Stimulated activated memory B cell treated with anti-CD40 and anti-IgM and Interleukin-4, amounts not matched to agents 10 μg/mL and 1 μg/mL and 100 μg/mL, for 72 hours (primary cell): Measurements from ENCODE around the gene OR51B6.
"Not testable (repeated sequence)": the region's sequence is repeated elsewhere in the genome, so short reads cannot be mapped to it uniquely, and the experiment has no call there.

Source experiments
- ATAC-seq: fragments of 150-1000 bp; cut with Tn5 transposase; 2 replicates; pipeline ENCODE4 v1.10.0; 2021
- H3K27ac Mint-ChIP-seq: one replicate; pipeline ENCODE4 v1.8.0; 2022; ENCODE audit warnings: mild to moderate bottlenecking, mixed read lengths
- H3K27me3 Mint-ChIP-seq: one replicate; pipeline ENCODE4 v1.8.0; 2022; ENCODE audit warnings: mixed read lengths
- H3K36me3 Mint-ChIP-seq: one replicate; pipeline ENCODE4 v1.8.0; 2022; ENCODE audit warnings: mixed read lengths
- H3K4me1 Mint-ChIP-seq: one replicate; pipeline ENCODE4 v1.8.0; 2022; ENCODE audit warnings: mixed read lengths
- H3K4me3 Mint-ChIP-seq: one replicate; pipeline ENCODE4 v1.8.0; 2022; ENCODE audit warnings: mild to moderate bottlenecking, moderate library complexity, mixed read lengths
- H3K9me3 Mint-ChIP-seq: one replicate; pipeline ENCODE4 v1.8.0; 2022; ENCODE audit warnings: mixed read lengths

OR51B6 gene

DNA sequence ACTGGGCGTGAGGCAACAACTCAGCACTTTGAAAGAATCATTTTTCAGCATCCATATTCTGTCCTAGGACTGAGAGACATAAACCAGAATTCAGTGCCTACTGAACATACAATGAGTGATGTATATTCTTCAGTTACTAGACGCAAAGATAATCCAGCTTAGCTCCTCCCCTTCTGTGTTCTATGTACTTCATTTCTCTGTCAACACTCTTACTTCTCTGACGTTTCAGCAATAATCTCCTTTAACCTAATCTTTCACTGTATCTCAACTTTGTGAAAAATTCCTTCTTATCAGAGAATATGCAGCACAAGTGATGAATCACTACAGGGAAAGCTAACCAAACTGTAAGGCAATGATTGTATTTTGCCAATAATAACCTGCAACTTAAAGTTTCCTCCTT lies 5.5 kb upstream of the OR51B6 start:
- Mint-ChIP-seq H3K9me3 (no peaks in the 10 kb centered on the region), H3K36me3 (no peaks in the 10 kb centered on the region), H3K27me3 (peaks cover 11% of the 10 kb centered on the region), H3K27ac (no peak overlapping the region), H3K4me3 (no peak overlapping the region), H3K4me1 (no peaks in the 10 kb centered on the region)
- no peak for ATAC-seq

DNA sequence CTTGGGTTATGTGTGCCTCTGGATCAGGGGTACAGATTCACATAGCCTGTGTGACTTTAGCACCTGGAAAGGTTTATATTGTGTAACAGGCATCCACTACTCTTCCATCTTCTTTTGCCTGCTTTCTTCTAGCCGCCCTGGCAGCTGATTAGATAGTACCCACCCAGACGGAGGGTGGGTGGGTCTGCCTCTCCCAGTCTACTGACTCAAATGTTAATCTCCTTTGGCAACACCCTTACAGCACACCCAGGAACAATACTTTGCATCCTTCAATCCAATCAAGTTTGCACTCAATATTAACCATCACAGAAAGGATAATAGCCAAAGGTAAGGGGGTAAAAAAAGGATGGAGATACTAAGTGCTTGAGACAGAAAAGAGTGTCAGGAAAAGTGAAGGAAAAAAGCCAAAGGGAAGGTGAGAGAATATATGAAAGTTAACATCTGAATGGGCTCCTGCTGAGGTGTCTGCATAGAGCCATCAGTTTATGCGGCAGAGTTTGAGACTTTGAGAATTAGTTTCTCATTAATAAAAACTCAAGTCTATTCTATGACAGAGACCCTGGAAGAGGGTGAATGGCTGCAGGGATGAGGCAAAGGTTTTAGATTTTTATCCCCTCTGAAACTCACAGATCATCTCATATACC lies 2.6 kb upstream of the OR51B6 start:
- Mint-ChIP-seq H3K27ac (no peak overlapping the region), H3K36me3 (no peaks in the 10 kb centered on the region), H3K27me3 (peaks cover 11% of the 10 kb centered on the region), H3K9me3 (no peaks in the 10 kb centered on the region), H3K4me3 (no peak overlapping the region), H3K4me1 (no peaks in the 10 kb centered on the region)
- ATAC-seq: no peak

DNA sequence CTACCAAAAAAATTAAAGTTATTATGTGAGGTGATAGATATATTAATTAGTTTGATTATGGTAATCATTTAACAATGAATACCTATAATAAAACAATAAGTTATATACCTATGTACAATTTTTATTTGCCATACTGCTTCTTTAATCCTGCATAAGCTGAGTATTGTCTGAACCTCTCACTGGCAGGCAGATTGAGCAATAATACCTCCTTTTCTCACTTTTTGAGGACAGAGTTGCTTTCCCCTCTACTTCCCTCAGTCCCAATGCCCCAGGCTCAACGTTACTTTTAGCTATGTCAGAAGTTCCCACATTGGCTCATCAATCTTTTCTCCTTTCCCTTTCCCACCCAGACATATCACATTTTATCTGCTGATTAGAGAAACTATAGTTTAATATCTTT lies 1.8 kb upstream of the OR51B6 start:
- H3K27ac Mint-ChIP-seq: no peak overlapping the region
- H3K4me3 Mint-ChIP-seq: no peak overlapping the region
- H3K36me3 Mint-ChIP-seq: no peaks in the 10 kb centered on the region
- peaks cover 11% of the 10 kb centered on the region for H3K27me3 Mint-ChIP-seq
- no peaks in the 10 kb centered on the region for H3K9me3 Mint-ChIP-seq
- no peaks in the 10 kb centered on the region for H3K4me1 Mint-ChIP-seq
- no peak for ATAC-seq

DNA sequence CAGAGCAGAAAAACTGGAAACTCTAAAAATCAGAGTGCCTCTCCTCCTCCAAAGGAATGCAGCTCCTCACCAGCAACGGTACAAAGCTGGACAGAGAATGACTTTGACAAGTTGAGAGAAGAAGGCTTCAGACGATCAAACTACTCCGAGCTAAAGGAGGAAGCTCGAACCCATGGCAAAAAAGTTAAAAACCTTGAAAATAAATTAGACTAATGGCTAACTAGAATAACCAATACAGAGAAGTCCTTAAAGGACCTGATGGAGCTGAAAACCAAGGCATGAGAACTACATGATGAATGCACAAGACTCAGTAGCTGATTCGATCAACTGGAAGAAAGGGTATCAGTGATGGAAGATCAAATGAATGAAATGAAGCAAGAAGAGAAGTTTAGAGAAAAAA lies 4.7 kb downstream of the OR51B6 start:
- H3K4me3 Mint-ChIP-seq, H3K27me3 Mint-ChIP-seq, H3K4me1 Mint-ChIP-seq, ATAC-seq, H3K27ac Mint-ChIP-seq, H3K9me3 Mint-ChIP-seq, H3K36me3 Mint-ChIP-seq: not testable (repeated sequence)

DNA sequence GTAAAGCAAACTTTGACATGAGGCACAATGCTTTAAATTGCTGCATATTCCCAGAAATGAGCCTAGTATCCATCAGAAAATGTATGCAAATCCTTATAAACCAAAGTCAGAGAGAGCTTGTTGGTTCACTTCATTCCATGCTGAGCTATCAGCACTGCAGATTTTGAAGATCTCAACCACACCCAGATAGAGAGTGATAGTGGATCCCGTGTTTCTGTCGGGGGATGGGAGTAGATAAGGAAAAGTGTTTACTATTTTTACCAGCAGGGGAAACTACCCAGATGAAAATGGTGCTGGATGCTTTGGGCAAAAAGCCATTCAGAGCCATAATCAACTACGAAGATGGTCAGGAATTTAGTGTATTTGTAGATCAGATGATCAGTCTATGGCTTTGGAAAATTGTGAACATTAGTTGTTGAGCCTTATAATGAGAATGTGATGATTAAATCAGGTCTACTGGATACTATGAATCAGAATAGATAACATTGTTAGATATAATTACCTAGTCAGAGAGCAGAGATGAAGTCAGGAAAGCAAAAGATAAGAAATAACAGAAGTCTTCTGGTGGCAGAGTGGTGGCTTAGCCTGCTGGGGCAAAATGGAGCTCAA lies 10.8 kb downstream of the OR51B6 start:
- Mint-ChIP-seq H3K4me3 (no peak overlapping the region), H3K36me3 (no peaks in the 10 kb centered on the region), H3K9me3 (peaks cover 2% of the 10 kb centered on the region), H3K27ac (no peak overlapping the region), H3K27me3 (peaks cover 13% of the 10 kb centered on the region), H3K4me1 (no peaks in the 10 kb centered on the region)
- ATAC-seq: no peak

DNA sequence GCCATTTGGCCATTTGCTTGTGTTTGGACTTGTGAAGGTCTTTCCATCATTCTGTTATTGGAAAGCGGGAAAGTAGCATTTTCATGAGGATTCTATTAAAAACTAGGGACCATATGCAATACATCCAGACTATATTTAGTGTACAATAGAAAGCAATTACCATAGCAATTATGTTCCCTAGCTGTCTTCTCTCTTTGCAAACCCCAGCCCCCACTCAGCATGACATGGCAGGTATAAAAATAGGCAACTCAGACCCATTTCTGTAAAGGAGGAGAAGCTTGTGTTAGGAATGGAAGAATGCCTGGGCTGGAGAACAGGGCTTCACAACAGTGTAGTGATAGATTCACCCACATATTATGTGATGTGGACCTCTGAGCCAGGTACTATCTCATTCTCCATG lies 12.4 kb downstream of the OR51B6 start:
- H3K36me3 Mint-ChIP-seq: no peaks in the 10 kb centered on the region
- no peak overlapping the region for H3K4me3 Mint-ChIP-seq
- H3K4me1 Mint-ChIP-seq: no peaks in the 10 kb centered on the region
- no peak overlapping the region for H3K27ac Mint-ChIP-seq
- H3K27me3 Mint-ChIP-seq: peaks cover 13% of the 10 kb centered on the region
- H3K9me3 Mint-ChIP-seq: peaks cover 2% of the 10 kb centered on the region
- no peak for ATAC-seq

DNA sequence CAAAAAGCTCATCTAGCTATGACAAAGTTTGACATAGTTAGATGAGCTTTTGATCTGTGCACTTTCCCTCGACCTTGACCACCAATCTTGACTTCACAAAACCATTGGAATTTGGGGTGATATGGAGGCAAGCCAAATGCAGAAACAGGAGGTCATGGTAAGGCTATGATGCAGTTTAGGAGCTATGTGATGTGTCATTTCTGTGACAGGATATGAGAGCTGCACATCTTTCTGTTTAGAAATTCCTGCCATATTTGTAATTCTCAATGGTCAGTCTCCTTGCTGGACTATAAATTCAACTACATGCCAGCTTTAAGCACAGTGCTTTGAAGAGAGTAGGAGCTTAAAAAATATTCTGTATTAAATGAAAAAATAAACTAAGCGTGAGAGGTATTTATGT lies 12.9 kb downstream of the OR51B6 start:
- Mint-ChIP-seq H3K4me3 (no peak overlapping the region), H3K27ac (no peak overlapping the region), H3K9me3 (no peaks in the 10 kb centered on the region), H3K4me1 (no peaks in the 10 kb centered on the region), H3K36me3 (no peaks in the 10 kb centered on the region), H3K27me3 (peaks cover 13% of the 10 kb centered on the region)
- ATAC-seq: no peak

DNA sequence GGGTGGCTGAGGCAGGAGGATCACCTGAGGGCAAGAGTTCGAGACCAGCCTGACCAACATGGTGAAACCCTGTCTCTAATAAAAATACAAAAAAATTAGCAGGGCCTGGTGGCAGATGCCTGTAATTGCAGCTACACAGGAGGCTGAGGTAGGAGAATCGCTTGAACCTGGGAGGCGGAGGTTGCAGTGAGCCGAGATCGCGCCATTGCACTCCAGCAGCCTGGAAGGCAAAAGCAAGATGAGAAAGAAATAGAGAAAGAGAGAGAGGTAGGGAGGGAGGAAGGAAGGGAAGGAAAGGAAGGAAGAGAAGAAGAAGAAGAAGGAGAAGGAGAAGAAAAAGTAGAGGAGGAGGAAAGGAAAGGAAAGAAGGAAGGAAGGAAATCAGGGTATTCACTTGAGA lies 15.1 kb downstream of the OR51B6 start:
- H3K27ac Mint-ChIP-seq, H3K9me3 Mint-ChIP-seq, H3K4me3 Mint-ChIP-seq, ATAC-seq, H3K36me3 Mint-ChIP-seq, H3K4me1 Mint-ChIP-seq: not testable (repeated sequence)
- peaks cover 14% of the 10 kb centered on the region for H3K27me3 Mint-ChIP-seq

DNA sequence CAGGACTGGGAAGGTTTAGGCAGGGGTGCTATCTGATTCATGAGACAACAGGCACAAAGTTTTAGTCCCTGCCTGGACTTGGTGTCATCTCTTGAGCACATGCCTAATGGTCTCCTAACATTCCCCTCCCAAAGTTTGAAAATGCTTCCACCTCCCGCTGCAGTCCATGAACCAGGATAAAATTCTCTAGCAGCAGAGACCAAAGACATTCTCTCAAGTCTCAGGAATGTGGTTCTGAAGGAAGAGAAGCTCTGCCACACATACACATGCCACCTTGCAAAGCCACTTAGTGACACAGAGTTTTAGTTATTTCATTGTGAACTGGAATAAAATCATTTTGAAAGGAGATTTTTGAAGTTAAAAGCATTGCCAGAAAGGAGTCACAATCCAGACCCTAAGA lies 15.5 kb downstream of the OR51B6 start:
- ATAC-seq: no peak
- H3K9me3 Mint-ChIP-seq: no peaks in the 10 kb centered on the region
- no peaks in the 10 kb centered on the region for H3K36me3 Mint-ChIP-seq
- H3K27me3 Mint-ChIP-seq: peaks cover 19% of the 10 kb centered on the region
- no peak overlapping the region for H3K27ac Mint-ChIP-seq
- no peak overlapping the region for H3K4me3 Mint-ChIP-seq
- H3K4me1 Mint-ChIP-seq: no peaks in the 10 kb centered on the region

DNA sequence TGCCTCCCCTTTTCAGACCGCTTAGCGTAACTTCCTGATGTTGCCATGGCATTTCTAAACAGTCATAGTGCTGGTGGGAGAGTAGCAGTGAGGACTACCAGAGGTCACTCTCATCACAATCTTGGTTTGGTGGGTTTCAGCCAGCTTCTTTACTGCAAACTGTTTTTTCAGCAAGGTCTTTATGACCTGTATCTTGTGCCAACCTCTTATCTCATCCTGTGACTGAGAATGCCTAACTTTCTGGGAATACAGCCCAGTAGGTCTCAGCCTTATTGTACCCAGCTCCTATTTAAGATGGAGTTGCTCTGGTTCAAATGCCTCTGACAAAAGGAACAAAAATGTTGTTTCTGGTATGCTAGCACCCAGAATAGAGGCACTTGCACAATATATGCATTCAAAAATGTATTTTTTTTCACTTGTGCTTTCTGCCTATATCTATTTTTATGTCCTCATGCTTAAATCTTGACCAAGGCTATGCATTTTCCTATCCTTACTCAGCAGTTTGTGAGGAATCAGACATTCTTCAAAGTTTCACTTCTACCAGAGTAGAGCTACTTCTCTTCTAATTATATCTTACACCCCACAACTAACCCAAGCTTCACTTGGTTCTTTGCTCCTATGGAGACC lies 16.3 kb downstream of the OR51B6 start:
- Mint-ChIP-seq H3K36me3 (no peaks in the 10 kb centered on the region), H3K4me3 (no peak overlapping the region), H3K27me3 (peaks cover 24% of the 10 kb centered on the region), H3K27ac (no peak overlapping the region), H3K9me3 (no peaks in the 10 kb centered on the region), H3K4me1 (no peaks in the 10 kb centered on the region)
- no peak for ATAC-seq

DNA sequence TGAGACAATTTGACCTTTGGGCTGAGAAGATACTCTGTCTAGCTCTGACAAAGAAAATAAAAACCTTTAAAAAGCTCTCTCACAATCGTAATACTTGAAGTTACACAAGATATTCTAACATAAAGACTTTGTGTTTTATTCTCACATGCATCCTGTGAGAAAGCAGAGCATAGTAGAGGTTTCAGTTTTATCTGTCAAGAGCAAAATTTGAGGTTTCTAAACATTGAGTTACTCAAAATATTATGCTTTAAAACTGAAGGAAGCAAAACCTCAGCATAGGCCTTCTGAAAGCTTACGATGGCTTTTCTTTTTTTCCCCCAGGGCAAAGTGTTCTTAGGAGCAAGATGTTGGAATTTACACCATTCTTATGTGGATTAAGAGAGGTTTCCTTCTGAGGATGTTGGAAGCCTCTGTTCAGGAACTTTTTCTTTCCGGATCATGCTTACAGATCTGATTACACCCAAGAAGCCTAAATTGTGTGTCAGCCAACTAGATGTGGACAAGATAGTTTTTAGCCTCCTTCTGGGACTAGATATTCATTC lies 17.3 kb downstream of the OR51B6 start:
- H3K36me3 Mint-ChIP-seq: no peaks in the 10 kb centered on the region
- no peaks in the 10 kb centered on the region for H3K9me3 Mint-ChIP-seq
- no peak overlapping the region for H3K4me3 Mint-ChIP-seq
- ATAC-seq: no peak
- H3K27me3 Mint-ChIP-seq: peaks cover 24% of the 10 kb centered on the region
- no peaks in the 10 kb centered on the region for H3K4me1 Mint-ChIP-seq
- no peak overlapping the region for H3K27ac Mint-ChIP-seq

DNA sequence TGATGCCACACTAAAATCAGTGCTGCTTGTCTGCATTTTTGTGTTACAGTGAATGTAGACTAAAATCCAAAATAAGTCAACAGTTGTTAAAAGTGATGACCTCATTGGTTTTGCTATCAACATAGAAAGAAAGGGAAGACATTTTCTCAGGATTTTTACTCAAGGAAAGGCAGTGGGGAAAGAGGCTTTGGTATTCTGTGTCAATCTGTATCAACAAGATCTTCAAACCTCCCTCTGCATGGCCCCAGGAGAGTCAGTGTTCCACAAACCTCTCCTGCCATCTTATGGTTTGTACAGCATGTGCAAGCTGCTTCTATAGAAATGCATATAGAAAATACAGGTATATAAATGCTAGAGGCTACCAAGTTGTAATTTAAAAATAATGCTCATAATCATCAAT lies 18.5 kb downstream of the OR51B6 start:
- Mint-ChIP-seq H3K4me3 (no peak overlapping the region), H3K9me3 (no peaks in the 10 kb centered on the region), H3K27ac (no peak overlapping the region), H3K27me3 (peaks cover 34% of the 10 kb centered on the region), H3K36me3 (no peaks in the 10 kb centered on the region), H3K4me1 (no peaks in the 10 kb centered on the region)
- no peak for ATAC-seq

DNA sequence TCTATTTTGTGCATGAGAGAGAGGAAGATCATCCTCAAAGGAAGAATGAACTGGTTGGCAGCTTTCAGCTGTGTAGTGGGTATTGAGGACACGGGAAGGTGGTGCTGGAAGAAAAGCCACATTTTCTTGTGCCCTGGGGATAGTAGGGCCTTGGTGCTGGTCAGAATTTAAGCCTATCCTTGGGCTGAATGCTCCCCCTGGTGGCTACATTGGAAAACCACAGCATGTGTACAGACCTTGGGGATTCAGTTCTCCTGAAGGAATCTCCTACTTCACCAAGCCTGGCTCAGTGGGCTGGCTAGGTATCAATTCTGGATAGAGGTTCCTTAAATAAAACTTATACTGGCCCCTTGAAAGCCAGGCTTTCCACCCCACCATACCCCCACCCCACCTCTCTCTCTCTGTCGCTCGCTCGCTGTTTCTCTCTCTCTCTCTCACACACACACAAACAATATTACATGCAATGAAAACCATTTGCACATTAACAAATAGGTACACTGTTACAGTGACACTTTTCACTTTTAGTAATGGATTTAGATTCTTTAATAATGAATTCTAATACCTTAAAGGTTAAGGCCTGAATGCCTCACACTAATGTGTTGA lies 29.5 kb downstream of the OR51B6 start:
- ATAC-seq: peak; percentile 65
- Mint-ChIP-seq H3K9me3 (no peaks in the 10 kb centered on the region), H3K4me3 (no peak overlapping the region), H3K36me3 (no peaks in the 10 kb centered on the region), H3K4me1 (no peaks in the 10 kb centered on the region), H3K27me3 (peaks cover 7% of the 10 kb centered on the region), H3K27ac (no peak overlapping the region)

DNA sequence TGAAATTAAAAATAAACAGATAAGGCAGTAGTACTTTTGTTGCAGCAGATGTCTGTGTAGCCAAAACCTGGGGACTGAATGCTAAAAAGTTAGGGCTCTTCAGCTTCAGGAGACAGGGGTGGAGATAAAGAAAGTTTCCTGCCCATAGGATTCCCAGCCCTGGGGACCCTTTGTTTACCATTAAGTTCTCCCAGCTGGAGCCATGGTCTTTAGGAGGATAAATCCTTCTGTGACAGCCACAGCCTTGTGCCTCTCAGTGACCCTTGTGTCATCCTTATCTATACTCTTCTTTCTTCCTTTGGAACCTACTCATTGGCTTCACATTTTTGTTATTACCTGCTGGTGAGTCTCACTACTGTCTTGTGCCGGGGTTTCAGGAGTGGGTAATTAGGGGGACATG lies 32.3 kb downstream of the OR51B6 start, which contains the start of gene OR51M1:
Gene OR51M1, plus strand, starts transcription at position 237 of the 400 bp plus-strand sequence. CDS start 5,587 bp downstream, outside the sequence.
- no peaks in the 10 kb centered on the region for H3K4me1 Mint-ChIP-seq
- ATAC-seq: no peak
- H3K27ac Mint-ChIP-seq: no peak within 1 kb of the TSS
- no peak within 1 kb of the TSS for H3K4me3 Mint-ChIP-seq
- H3K9me3 Mint-ChIP-seq: no peaks in the 10 kb centered on the region
- no peaks in the 10 kb centered on the region for H3K27me3 Mint-ChIP-seq
- no peaks in the 10 kb centered on the region for H3K36me3 Mint-ChIP-seq

DNA sequence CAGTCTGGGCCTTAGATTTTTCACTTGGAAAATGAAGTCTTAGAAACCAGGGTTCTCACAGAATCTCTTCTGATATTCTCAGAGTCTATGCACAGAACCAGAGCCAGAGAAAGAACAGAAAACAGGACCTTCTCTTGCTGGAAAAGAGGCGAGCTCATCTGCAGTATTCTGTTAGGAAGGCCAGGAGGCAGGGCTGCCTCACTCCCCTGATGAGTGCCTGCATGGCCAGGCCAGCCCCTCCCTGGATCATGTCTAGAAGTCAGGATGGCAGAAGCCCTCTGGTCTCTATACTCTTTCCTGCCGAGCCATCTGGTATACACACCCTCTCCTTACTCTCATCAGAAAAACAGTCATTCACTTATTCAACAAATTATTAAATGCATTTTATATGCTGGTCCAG lies 33.0 kb downstream of the OR51B6 start:
- Mint-ChIP-seq H3K27me3 (no peaks in the 10 kb centered on the region), H3K36me3 (no peaks in the 10 kb centered on the region)

More for the DNA sequence above, 33.0 kb downstream of the OR51B6 start:
- H3K4me3 Mint-ChIP-seq: no peak overlapping the region
- H3K9me3 Mint-ChIP-seq: no peaks in the 10 kb centered on the region
- H3K4me1 Mint-ChIP-seq: no peaks in the 10 kb centered on the region
- ATAC-seq: peak; percentile 28
- H3K27ac Mint-ChIP-seq: no peak overlapping the region
